HG03432 (cell line): ENCODE results near the gene INPP5B.

ENCODE experiments used
- ATAC-seq: cut with Tn5 transposase; IDR thresholded peaks from one replicate; pipeline ENCODE4 v1.9.1; 2021; ENCODE audit warnings: mild to moderate bottlenecking, moderate library complexity; ENCODE audit not compliant: unreplicated experiment

Gene INPP5B

DNA sequence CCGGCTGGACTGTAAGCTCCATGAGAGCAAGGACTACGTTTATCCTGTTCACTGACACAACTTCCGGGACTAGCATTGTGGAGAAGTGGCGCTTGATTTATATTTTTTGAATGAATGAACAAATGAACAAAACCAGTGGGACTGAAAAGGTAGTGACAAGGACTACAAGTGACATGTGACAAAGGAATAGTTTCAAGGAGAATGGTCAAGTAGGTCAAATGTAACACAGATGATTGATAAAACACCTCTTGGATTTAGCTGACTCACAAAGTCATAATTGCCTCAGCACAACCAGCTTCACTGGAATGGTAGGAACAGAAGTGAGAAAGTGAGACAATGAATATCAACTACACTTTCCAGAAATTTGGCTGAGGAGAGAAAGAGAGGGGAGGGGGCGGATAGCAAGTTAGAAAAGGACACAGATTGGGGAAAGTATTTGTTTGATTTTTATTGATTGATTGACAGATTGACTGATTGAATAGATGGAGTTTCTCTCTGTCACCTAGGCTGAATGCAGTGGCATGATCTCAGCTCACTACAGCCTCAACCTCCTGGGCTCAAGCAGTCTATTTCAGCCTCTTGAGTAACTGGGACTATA is 101.7 kb downstream of the INPP5B start:
- no peak for ATAC-seq

DNA sequence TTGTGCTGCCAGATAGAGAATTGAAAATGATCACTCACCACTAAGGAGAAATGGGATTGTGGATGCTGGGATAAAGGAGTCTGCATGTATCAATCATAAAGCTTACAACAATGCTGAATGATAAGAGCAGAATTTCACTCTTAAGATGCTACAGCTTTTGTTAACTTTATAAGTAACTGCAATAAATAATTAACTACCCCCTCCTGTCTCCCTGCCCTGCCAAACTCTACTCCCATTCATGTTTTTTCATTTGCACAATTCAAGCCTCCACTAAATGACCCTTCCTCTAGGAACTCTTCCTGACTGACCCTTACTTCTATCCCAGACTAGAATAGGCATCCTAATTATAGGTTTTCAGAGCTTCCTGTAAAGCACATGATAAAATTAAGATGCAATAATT is 102.3 kb downstream of the INPP5B start:
- ATAC-seq, result no peak

DNA sequence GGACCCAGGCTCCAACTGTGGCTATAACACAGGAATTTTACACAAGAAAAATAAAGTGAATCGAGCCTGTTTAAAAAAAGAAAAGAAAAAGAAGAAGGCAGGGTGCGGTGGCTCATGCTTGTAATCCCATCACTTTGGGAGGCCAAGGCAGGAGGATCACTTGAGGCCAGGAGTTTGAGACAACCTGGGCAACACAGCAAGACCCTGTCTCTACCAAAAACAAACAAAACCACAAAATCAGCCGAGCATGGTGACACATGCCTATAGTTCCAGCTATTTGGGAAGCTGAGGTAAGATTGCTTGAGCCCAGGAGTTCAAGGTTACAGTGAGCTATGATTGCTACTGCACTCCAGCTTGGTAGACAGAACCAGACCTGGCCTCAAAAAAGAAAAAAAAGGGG is 105.2 kb downstream of the INPP5B start:
- no peak for ATAC-seq

DNA sequence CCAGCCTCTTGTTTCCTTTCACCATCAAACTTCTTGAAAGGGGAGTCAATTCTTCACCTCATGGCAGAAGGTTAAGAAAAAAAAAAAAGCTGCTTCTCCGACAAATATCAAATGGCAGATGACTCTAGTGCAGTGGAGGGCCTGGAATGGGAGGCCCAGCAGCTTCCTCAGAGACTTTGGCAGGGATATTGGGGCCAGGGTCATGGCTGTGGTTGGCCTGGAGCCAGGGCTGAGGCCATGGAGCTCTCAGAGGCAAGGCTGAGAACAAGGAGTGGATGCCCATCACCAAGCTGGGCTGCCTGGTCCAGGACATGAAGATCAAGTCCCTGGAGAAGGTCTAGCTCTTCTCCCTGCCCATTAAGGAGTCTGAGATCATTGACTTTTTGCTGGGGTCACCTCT is 106.1 kb downstream of the INPP5B start:
- no peak for ATAC-seq

DNA sequence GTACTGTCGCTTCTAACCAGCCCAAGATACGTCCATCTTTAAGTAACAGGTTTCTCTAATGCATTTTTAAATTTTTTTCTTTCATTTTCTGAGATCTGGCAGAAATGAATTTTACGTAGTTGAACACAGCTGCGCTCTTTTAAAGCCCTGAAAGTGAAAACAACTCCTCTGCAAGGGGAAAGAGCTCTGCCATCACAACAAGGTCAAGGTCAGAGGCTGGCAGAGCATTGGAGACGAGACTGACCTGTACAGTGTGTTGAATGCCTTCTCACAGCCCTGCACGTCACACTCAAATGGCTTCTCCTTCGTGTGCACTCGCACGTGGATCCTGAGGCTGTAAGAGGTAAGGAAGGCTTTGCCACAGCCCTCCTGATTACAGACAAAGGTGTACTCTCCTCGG is 107.2 kb downstream of the INPP5B start:
- ATAC-seq, result no peak

DNA sequence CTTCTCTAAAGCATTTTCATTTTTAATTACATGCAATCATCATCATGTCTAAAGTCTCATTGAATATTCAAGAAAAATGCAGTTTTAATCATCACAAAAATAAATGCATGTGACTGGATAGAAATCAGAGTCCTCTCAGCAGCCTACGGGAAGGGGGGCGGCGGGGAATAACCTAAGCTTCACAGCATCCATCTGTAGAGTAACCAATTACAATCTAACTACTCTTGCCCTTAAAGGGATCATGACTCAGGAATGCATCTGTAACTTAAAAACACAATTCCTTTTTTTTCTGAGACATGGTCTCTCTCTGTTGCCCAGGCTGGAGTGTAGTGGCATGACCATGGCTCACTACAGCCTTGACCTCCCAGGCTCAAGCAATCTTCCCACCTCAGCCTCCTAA is 110.1 kb downstream of the INPP5B start:
- ATAC-seq, result no peak

DNA sequence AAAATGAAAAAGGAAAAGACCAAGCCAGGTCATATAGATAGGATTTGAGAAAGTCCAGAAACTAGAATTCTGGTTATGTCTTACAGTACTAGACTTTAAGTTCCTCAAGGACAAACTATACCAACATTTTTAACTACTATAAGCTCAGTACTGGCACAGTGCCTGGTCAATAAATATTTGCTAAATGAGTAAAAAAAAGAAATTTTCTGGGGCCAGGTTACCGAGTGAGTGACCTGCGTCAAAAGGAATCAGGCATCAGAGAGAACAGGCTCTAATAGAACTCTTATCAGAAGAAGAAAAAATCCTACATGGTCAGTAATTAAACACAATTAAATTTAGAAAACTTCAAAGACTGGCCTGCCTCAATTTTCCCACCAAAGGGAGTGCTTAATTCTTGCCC is 115.0 kb downstream of the INPP5B start:
- ATAC-seq, result no peak

DNA sequence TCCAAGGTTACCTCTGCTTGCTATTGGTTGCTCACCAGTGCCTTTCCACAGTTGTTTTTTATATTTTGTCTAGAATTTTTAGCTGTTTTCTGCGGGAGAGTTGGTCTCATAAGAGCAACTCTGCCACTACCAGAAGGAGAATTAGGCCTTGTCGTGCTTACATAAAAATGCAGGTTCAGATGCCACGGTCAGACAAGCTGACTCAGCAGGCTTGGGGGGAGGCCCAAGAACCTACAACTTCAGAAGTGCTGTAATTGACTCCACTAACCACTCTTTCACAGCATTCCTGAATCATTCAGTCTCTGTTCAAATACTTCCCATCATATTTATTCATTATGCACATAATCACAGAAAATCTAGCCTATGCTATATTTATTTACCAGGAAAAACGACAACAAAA is 115.7 kb downstream of the INPP5B start:
- no peak for ATAC-seq

DNA sequence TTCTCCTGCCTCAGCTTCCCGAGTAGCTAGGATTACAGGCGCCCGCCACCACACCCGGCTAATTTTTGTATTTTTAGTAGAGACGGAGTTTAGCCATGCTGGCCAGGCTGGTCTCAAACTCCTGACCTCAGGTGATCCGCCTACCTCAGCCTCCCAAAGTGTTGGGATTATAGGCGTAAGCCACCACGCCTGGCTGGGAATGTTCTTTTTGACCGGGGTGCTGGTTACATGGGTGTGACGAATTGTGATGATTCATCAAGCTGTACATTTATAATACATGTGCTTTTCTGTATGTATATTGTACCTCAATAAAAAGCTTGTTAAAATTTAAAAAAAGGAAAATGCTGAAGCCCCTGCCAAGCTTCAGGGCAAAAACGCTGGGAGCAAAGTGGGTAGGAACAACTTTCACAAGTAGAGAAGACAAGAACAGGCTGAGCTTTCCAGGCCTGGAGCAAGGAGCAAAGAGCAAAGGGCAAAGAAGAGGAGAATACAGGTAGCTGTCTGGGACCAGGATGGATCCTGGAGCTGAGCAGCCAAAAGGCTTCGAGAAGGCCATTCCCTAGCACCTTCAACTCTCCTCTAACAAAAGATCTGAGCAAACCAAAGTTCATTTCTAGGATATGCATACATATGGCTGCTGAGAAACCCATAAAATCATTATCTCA is 118.3 kb downstream of the INPP5B start:
- ATAC-seq, result no peak

DNA sequence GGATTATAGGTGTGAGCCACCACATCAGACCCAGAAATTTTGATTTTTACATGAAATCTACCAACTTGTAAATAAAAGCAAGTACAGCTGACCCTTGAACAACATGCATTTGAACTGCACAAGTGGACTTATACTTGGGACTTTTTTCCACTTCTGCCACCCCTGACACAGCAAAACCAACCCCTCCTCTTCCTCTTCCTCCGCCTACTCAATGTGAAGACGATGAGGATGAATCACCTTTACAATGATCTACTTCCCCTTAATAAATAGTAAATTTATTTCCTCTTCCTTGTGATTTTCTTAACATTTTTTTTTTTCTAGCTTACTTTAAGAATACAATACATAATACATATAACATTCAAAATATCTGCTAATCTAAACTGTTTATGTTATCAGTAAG is 121.3 kb downstream of the INPP5B start:
- no peak for ATAC-seq

DNA sequence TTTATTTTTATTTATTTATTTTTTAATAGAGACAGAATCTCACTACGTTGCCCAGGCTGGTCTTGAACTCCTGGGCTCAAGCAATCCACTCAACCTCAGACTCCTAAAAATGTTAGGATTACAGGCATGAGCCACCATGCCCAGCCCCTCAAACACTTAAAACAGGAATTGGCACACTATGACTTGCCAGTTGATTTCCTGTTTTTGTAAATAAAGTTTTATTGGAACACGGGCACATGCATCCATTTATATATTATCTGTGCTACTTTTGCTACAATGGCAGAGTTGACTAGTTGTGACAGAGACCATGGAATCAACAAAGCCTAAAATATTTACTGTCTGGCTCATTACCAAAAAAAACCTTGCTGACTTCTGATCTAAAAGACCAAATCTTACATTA is 122.9 kb downstream of the INPP5B start:
- no peak for ATAC-seq

DNA sequence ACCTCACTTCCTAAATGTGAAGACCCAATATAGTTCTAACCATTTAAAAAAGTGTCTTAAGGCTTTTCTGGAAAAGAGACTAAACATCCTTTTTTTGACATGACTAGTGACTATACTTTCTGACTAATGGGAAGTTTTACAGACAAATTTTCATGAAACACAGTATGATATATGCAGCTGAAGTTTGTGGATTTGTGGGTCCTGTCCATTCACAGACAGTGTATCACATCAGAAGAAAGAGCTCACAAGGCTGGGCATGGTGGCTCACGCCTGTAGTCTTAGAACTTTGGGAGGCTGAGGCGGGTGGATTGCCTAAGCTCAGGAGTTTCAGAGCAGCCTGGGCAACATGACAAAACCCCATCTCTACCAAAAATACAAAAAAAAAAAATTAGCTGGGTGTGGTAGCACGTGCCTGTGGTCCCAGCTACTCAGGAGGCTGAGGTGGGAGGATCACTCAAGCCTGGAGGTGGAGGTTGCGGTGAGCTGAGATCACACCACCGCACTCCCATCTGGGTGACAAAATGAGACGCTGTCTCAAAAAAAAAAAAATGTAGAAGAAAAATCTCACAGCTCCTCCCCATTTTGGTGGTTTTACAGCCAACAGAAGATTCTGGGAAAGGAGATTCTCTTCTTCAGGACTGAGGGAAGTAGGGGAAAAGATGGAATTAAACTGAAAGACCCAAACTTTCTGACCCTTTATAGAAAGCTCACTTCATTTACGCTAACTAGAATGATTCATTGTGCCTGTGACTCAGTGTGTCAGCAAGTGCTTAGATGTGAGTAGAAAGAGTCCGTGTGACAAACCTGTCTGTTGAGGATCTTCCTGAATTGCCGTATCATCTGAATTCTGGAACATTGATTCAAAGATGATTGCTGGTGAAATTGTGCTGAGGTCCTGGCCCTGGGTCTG is 123.7 kb downstream of the INPP5B start:
- no peak for ATAC-seq

DNA sequence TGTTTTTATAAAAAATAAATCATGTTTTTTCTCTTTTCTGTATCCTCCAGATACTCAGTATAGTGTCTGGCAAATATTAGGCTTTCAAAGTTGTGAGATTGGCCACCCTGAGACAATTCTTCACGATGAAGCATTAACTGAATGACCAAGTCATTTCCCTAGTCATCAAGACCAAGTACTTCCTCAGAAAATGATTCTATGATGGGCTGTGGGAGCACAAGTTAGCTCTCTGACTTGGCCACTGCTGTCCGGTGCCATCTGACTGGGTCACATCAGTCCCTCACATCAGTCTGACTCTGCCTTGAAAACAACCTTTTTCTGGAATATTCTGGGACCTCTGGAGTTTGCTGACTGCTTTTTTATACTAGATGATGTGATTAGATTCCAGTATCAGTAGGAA is 125.4 kb downstream of the INPP5B start:
- no peak for ATAC-seq

DNA sequence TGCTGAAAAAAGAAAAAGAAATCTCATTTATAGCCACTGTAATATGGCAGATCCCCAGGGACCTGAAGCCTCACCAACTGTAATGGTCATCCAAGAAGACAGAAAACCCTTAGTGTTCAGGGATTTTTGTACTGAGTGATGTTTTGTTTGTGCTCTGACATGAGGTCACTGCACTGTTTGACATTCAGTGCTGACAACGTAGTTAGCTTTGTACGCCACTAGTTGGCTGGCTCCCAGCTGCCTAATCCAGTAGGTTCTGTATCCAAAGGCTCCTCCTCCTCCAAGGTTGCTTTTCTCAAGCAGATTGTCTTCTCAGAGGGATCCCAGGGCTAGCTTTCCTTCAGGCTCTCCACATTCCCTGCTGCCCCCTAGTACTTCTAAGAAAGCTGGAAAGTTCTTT is 129.4 kb downstream of the INPP5B start:
- ATAC-seq, result no peak

DNA sequence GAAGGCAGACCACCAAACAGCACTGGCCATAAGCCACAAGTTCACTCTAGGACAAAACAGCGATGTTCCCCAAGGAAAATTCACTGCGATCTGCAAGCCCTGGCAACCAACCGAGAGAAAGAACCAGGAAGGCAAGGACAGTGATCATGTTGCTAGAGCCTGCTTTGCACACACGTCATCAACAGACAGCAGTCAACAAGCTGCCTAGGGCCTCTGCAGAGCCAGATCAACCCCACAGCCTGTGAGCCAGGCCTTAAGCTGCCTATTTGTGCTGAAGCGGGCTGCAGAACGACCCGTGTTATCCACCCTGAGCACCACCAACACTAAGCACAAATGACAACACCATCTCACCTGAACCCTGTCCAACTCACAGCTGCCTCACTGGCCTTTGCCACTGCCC is 132.6 kb downstream of the INPP5B start:
- no peak for ATAC-seq

DNA sequence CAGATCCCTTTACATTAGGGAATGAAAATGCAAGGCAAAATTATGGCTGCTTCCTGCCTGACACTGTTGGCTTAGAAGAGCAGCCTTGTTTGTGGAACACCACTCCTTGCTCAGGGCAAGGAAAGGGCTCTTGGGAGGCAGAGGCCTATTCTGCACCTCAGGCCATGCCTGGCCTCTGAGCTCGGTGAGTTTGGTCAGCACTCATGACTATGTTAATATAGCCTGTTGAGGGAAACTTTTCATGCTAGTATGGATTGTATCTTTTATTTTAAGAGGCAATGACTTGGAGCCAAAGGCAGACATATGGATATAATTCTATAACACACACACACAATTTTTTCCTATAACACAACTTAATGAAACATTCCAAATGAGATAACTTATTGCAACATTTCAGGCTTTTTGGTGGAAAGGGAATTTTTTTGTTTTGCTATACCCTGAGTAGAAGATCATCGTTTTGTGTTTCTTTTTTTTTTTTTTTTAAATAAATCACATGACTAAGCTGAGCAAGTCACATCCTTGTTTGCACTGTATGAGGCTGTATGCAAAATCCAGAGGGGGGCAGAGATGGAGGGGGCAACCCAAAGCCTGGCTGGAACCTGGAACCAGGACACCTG is 133.2 kb downstream of the INPP5B start:
- no peak for ATAC-seq

DNA sequence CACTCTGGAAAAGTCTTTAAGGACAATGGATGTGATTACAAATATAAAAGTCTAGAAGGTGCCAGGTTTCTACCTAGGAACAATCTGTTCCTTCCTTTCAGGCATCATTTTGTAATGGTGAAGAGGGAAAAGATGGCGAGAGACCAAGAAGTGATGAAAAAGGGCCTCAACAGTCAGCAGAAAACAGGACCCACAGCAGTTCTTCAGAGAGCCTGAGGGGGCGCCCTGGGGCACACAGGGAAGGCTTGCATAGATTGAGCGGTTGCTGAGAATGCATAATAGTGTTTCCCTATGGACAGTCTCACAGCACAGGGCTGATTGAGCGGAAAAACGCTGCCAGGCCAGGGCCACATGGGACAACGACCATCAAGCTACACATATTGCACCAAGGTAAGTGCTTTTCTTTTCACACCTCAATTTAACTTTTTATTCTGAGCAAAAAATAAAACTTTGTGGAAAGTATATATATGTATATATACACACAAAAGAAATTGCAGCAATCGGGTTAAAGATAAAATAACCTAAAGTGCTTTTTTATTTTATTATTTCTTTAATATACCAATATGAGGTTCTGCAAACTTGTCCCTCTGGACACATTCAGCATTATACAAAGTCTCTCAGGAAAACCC is 135.7 kb downstream of the INPP5B start:
- no peak for ATAC-seq
